CD14-positive monocyte (primary cell): ENCODE results near the gene P3H2. TPM values are rescaled to one million over a fixed set of nuclear protein-coding genes. Genes with fewer than 3 reads are reported as not detected.

Source experiments
- DNase-seq, 3 donors: peaks; one replicate each; pipeline ENCODE4 v3.0.0-alpha.2; 2011 to 2022
- H2AFZ ChIP-seq: 2 replicates; pipeline ENCODE4 v1.6.0; 2012; ENCODE audit warnings: mild to moderate bottlenecking, low read depth, low read length, inconsistent platforms; ENCODE audit not compliant: insufficient read depth, poor library complexity, severe bottlenecking
- H3K27ac ChIP-seq, 2 donors: 1 replicate in 1 of 2; 2 replicates in 1 of 2; pipeline ENCODE4 v1.5.1; 2012 to 2013; ENCODE audit warnings: low read length in 2 of 2, control low read depth in 1 of 2, inconsistent platforms in 1 of 2, low read depth in 1 of 2, mild to moderate bottlenecking in 1 of 2
- H3K27me3 ChIP-seq, 2 donors: one replicate each; pipeline versions ENCODE4 v1.6.0 to v1.6.1; 2011 to 2013; ENCODE audit warnings: low read length in 2 of 2; ENCODE audit not compliant: control insufficient read depth in 2 of 2, insufficient read depth in 2 of 2
- H3K36me3 ChIP-seq, 2 donors: replicated peaks in 1 of 2; 1 replicate in 1 of 2; 2 replicates in 1 of 2; pipeline versions ENCODE4 v1.5.1 to v1.6.1; 2012 to 2013; ENCODE audit warnings: low read length in 2 of 2, control low read depth in 1 of 2, inconsistent platforms in 1 of 2, mild to moderate bottlenecking in 1 of 2; ENCODE audit not compliant: insufficient read depth in 2 of 2, control insufficient read depth in 1 of 2
- H3K4me1 ChIP-seq, 2 donors: 1 replicate in 1 of 2; 2 replicates in 1 of 2; pipeline versions ENCODE4 v1.5.1 to v1.6.1; 2012 to 2013; ENCODE audit warnings: low read length in 2 of 2, control low read depth in 1 of 2, inconsistent platforms in 1 of 2, mild to moderate bottlenecking in 1 of 2, moderate library complexity in 1 of 2; ENCODE audit not compliant: insufficient read depth in 2 of 2, control insufficient read depth in 1 of 2
- H3K4me2 ChIP-seq: replicated peaks from 2 replicates; pipeline ENCODE3; 2012; ENCODE audit warnings: low read length, moderate library complexity, mild to moderate bottlenecking; ENCODE audit not compliant: poor library complexity, severe bottlenecking; ENCODE audit errors: extremely low read depth
- H3K4me3 ChIP-seq, 3 experiments: fragments of 200-600 bp in 1 of 3; sonication (generic) in 1 of 3; replicated peaks in 1 of 3; 1 replicate in 2 of 3; 2 replicates in 1 of 3; pipeline ENCODE4 v1.5.1; 2011 to 2013; ENCODE audit warnings: low read length in 3 of 3, mild to moderate bottlenecking in 3 of 3, control low read depth in 2 of 3, low read depth in 2 of 3, inconsistent platforms in 1 of 3, moderate library complexity in 1 of 3
- H3K79me2 ChIP-seq: 2 replicates; pipeline ENCODE4 v1.6.0; 2012; ENCODE audit warnings: mild to moderate bottlenecking, control low read depth, inconsistent platforms, low read length, moderate library complexity; ENCODE audit not compliant: insufficient read depth
- H3K9ac ChIP-seq: 2 replicates; pipeline ENCODE4 v1.6.0; 2017; ENCODE audit warnings: low read length, mild to moderate bottlenecking; ENCODE audit not compliant: insufficient read depth, poor library complexity, severe bottlenecking
- H3K9me3 ChIP-seq, 2 donors: replicated peaks in 1 of 2; 1 replicate in 1 of 2; 2 replicates in 1 of 2; pipeline versions ENCODE4 v1.5.1 to v1.6.1; 2012 to 2013; ENCODE audit warnings: low read length in 2 of 2, control low read depth in 1 of 2; ENCODE audit not compliant: control insufficient read depth in 1 of 2, insufficient read depth in 1 of 2
- H4K20me1 ChIP-seq: 2 replicates; pipeline ENCODE4 v1.6.0; 2012; ENCODE audit warnings: mild to moderate bottlenecking, low read length, control low read depth, moderate library complexity; ENCODE audit not compliant: insufficient read depth
- H3K27ac Mint-ChIP-seq, 7 donors: one replicate each; pipeline ENCODE4 v1.8.0; 2020; ENCODE audit warnings: mild to moderate bottlenecking in 7 of 7, mixed read lengths in 7 of 7, moderate library complexity in 6 of 7, inconsistent platforms in 2 of 7
- H3K27me3 Mint-ChIP-seq, 3 donors: one replicate each; pipeline ENCODE4 v1.8.0; 2021 to 2022; ENCODE audit warnings: low read depth in 3 of 3, mild to moderate bottlenecking in 3 of 3, mixed read lengths in 3 of 3, moderate library complexity in 3 of 3, inconsistent platforms in 1 of 3
- H3K36me3 Mint-ChIP-seq, 2 donors: one replicate each; pipeline ENCODE4 v1.8.0; 2020; ENCODE audit warnings: mixed read lengths in 2 of 2, inconsistent platforms in 1 of 2, mild to moderate bottlenecking in 1 of 2
- H3K4me1 Mint-ChIP-seq: one replicate; pipeline ENCODE4 v1.8.0; 2020; ENCODE audit warnings: mild to moderate bottlenecking, mixed read lengths
- H3K4me3 Mint-ChIP-seq, 2 donors: one replicate each; pipeline ENCODE4 v1.8.0; 2020; ENCODE audit warnings: mild to moderate bottlenecking in 2 of 2, mixed read lengths in 2 of 2, moderate library complexity in 1 of 2
- H3K9me3 Mint-ChIP-seq, 7 donors: one replicate each; pipeline ENCODE4 v1.8.0; 2020 to 2022; ENCODE audit warnings: mixed read lengths in 7 of 7, mild to moderate bottlenecking in 6 of 7, moderate library complexity in 6 of 7, inconsistent platforms in 2 of 7
- CTCF ChIP-seq: fragments of 200-600 bp; IDR thresholded peaks from one replicate; pipeline ENCODE4 v1.8.0; 2022; ENCODE audit warnings: antibody characterized with exemption, mild to moderate bottlenecking
- WGBS: methylation state at CpG from one replicate; pipeline ENCODE4 v1.1.5; 2013; ENCODE audit warnings: missing lambda C conversion rate; ENCODE audit not compliant: insufficient coverage; 5-methylcytosine and 5-hydroxymethylcytosine counted together
- intact Hi-C, 2 donors: fragments of 100-400 bp; cut with micrococcal nuclease; formaldehyde crosslinking; loops; one replicate each; pipeline versions ENCODE4 v1.15.0 to v1.15.1; 2023
- polyA plus RNA-seq, 3 donors: library from polyadenylated mRNA; depleted of rRNA in 1 of 3; unstranded in 2 of 3; stranded (reverse) in 1 of 3; fragments of 300-500 nt in 2 of 3; fragments of >200 nt in 1 of 3; fragmentation: Illumina TruSeq in 2 of 3; gene quantifications; 1 replicate in 2 of 3; 2 replicates in 1 of 3; pipeline ENCODE4 v1.2.3, GENCODE V29; 2012 to 2021

Gene P3H2
- polyA plus RNA-seq, 3 donors: 0.25 to 0.31 (median 0.27) TPM

- no peaks in the 10 kb centered on the region for H3K79me2 ChIP-seq
- WGBS: 13% methylated on average over 6 of the region's 9 CpGs
- peaks cover 38 to 56% (median 45%) of the 10 kb centered on the region in 3 donors for H3K27me3 Mint-ChIP-seq
- no peaks in the 10 kb centered on the region for H4K20me1 ChIP-seq
- no peaks in the 10 kb centered on the region for H3K9me3 ChIP-seq
- H3K4me1 Mint-ChIP-seq: peaks cover 15% of the 10 kb centered on the region
- peak overlapping the region in 2 of 7 donors; percentile 38 to 83 for H3K27ac Mint-ChIP-seq
- H3K9ac ChIP-seq: peak overlapping the region; percentile 58
- H3K4me3 ChIP-seq: peak overlapping the region; percentile 28 to 79 (median 69)
- DNase-seq: peak in 2 of 3 donors; percentile 28 to 35
- no peak for TF ChIP-seq CTCF
- intact Hi-C loops: no loop called here
- peak overlapping the region; percentile 96 for H3K4me2 ChIP-seq
- peak overlapping the region; percentile 72 to 92 for H3K4me3 Mint-ChIP-seq
- H3K36me3 Mint-ChIP-seq: peaks cover 0 to 3% of the 10 kb centered on the region in 2 donors
- H3K9me3 Mint-ChIP-seq: peaks cover 0 to 5% (median 3%) of the 10 kb centered on the region in 7 donors
- H3K4me1 ChIP-seq: peaks cover 20 to 21% of the 10 kb centered on the region in 2 donors
- peaks cover 20 to 40% of the 10 kb centered on the region in 2 donors for H3K27me3 ChIP-seq
- no peaks in the 10 kb centered on the region for H3K36me3 ChIP-seq
- no peak overlapping the region for H3K27ac ChIP-seq
- H2AFZ ChIP-seq: peak overlapping the region; percentile 92
Measured at GRCh38 chr3:190119461-190120268, 1.0 kb downstream of the P3H2 start.

- DNase-seq: no peak
- Mint-ChIP-seq H3K9me3 (peaks cover 0 to 13% (median 6%) of the 10 kb centered on the region in 7 donors), H3K27me3 (peaks cover 38 to 53% (median 40%) of the 10 kb centered on the region in 3 donors), H3K27ac (no peak overlapping the region), H3K36me3 (peaks cover 0 to 3% of the 10 kb centered on the region in 2 donors), H3K4me1 (peaks cover 15% of the 10 kb centered on the region), H3K4me3 (peak overlapping the region in 1 of 2 donors; percentile 41)
- H2AFZ ChIP-seq: no peak overlapping the region
- no peaks in the 10 kb centered on the region for H4K20me1 ChIP-seq
- H3K9me3 ChIP-seq: no peaks in the 10 kb centered on the region
- H3K27ac ChIP-seq: no peak overlapping the region
- 100% methylated on average over 2 of the region's 3 CpGs for WGBS
- H3K27me3 ChIP-seq: peaks cover 17 to 30% of the 10 kb centered on the region in 2 donors
- intact Hi-C loops: no loop called here
- H3K36me3 ChIP-seq: no peaks in the 10 kb centered on the region
- H3K4me3 ChIP-seq: no peak overlapping the region
- no peaks in the 10 kb centered on the region for H3K79me2 ChIP-seq
- no peak overlapping the region for H3K9ac ChIP-seq
- no peak overlapping the region for H3K4me2 ChIP-seq
- no peak for TF ChIP-seq CTCF
- peaks cover 20 to 21% of the 10 kb centered on the region in 2 donors for H3K4me1 ChIP-seq
Measured at GRCh38 chr3:190118438-190118837, 2.3 kb downstream of the P3H2 start.
